HL-60 (cell line): ENCODE results near the gene TUBB3.

Experiments
- DNase-seq, 2 experiments: peaks; one replicate each; pipeline ENCODE4 v3.0.0-alpha.2; 2010 to 2020; ENCODE audit warnings: low read depth in 1 of 2, low spot score in 1 of 2
- H3K27ac ChIP-seq: fragments of 250-450 bp; sonication (Bioruptor Pico); replicated peaks from 2 replicates; pipeline ENCODE4 v1.5.1; 2020; ENCODE audit warnings: mild to moderate bottlenecking, moderate library complexity
- H3K27me3 ChIP-seq: fragments of 250-450 bp; sonication (Bioruptor Pico); 2 replicates; pipeline ENCODE4 v1.5.1; 2021; ENCODE audit warnings: mild to moderate bottlenecking, moderate library complexity; ENCODE audit not compliant: insufficient read depth, poor library complexity, severe bottlenecking
- H3K4me3 ChIP-seq: replicated peaks from 2 replicates; pipeline ENCODE4 v1.5.1; 2011; ENCODE audit warnings: mild to moderate bottlenecking, control low read depth, low read length; ENCODE audit not compliant: insufficient read depth
- CTCF ChIP-seq: IDR thresholded peaks from one replicate; pipeline ENCODE4 v1.5.1; 2011; ENCODE audit warnings: low read length, control low read depth, inconsistent platforms; ENCODE audit not compliant: insufficient read depth
- GABPA ChIP-seq: IDR thresholded peaks from 2 replicates; pipeline ENCODE4 v1.6.1; 2012; ENCODE audit warnings: low read depth
- POLR2AphosphoS5 ChIP-seq: IDR thresholded peaks from 2 replicates; pipeline ENCODE4 v1.6.1; 2012; ENCODE audit warnings: low read depth
- REST ChIP-seq: IDR thresholded peaks from 2 replicates; pipeline ENCODE4 v1.6.1; 2012; ENCODE audit warnings: low read depth; ENCODE audit not compliant: insufficient replicate concordance
- SPI1 ChIP-seq: IDR thresholded peaks from 2 replicates; pipeline ENCODE4 v1.6.1; 2012; ENCODE audit warnings: low read depth, mild to moderate bottlenecking, borderline replicate concordance

TUBB3 gene

GRCh38 chr16:89956505-89957215 is 33.5 kb downstream of the TUBB3 start:
- Histone ChIP-seq H3K4me3 (no peak overlapping the region; the same call in 1 of the 2 replicates), H3K27me3 (no peaks in the 10 kb centered on the region), H3K27ac (peak overlapping the region; percentile 82)
- peak in 1 of 2 experiments; percentile 59 for DNase-seq
- TF ChIP-seq GABPA (no peak), SPI1 (peak; percentile 62; the same call in 1 of the 2 replicates)

GRCh38 chr16:89957216-89957785 is 34.2 kb downstream of the TUBB3 start:
- H3K4me3 ChIP-seq: peak overlapping the region; percentile 31
- H3K27ac ChIP-seq: peak overlapping the region; percentile 82
- TF ChIP-seq REST (no peak), CTCF (no peak), SPI1 (no peak; the same call in 1 of the 2 replicates), POLR2AphosphoS5 (no peak), GABPA (no peak)
- H3K27me3 ChIP-seq: no peaks in the 10 kb centered on the region
- DNase-seq: no peak

GRCh38 chr16:89958068-89958467 is 34.9 kb downstream of the TUBB3 start:
- peak in 1 of 2 experiments; percentile 34 for DNase-seq
- Histone ChIP-seq H3K4me3 (0 out of 2 replicates have a peak overlapping the region, but pooled peaks have one; percentile 31), H3K27me3 (no peaks in the 10 kb centered on the region), H3K27ac (peak overlapping the region; percentile 82)
- TF ChIP-seq GABPA: no peak
- no peak for TF ChIP-seq SPI1
- no peak for TF ChIP-seq POLR2AphosphoS5
- no peak for TF ChIP-seq REST
- no peak for TF ChIP-seq CTCF

- no peak for TF ChIP-seq CTCF
- TF ChIP-seq GABPA: no peak
- Histone ChIP-seq H3K4me3 (no peak overlapping the region), H3K27me3 (no peaks in the 10 kb centered on the region), H3K27ac (no peak overlapping the region)
- DNase-seq: no peak
Measured at GRCh38 chr16:89958596-89958995, 35.5 kb downstream of the TUBB3 start.
